ENCODE data around the gene ARHGAP6. TPM values are rescaled to one million over a fixed set of nuclear protein-coding genes. Genes with fewer than 3 reads are reported as not detected.

Gene ARHGAP6
- polyA plus RNA-seq, 3 donors, result 0.31 to 1.1 (median 0.40) TPM

GRCh38 chrX:11209798-11210414, 455.8 kb downstream of the ARHGAP6 start:
- no peaks in the 10 kb centered on the region for H3K4me1 ChIP-seq (ENCODE audit: control insufficient read depth in 1 of 2, insufficient read depth in 2 of 2, low read length in 2 of 2)
- H2AFZ ChIP-seq (ENCODE audit: insufficient read depth, low read depth, low read length, poor library complexity, severe bottlenecking), result no peak overlapping the region
- Mint-ChIP-seq H3K9me3 (peaks cover 0 to 12% (median 1%) of the 10 kb centered on the region in 7 donors), H3K4me3 (no peak overlapping the region), H3K27ac (no peak overlapping the region), H3K27me3 (ENCODE audit: low read depth in 3 of 3) (no peaks in the 10 kb centered on the region), H3K4me1 (no peaks in the 10 kb centered on the region), H3K36me3 (no peaks in the 10 kb centered on the region)
- peaks cover 0 to 7% of the 10 kb centered on the region in 2 donors for H3K9me3 ChIP-seq (replicated peaks in 1 of 2; ENCODE audit: control insufficient read depth in 1 of 2, insufficient read depth in 1 of 2, low read length in 2 of 2)
- intact Hi-C loops (cut with micrococcal nuclease), result no loop called here
- no peak overlapping the region for H3K9ac ChIP-seq (ENCODE audit: insufficient read depth, low read length, poor library complexity, severe bottlenecking)
- no peaks in the 10 kb centered on the region for H3K27me3 ChIP-seq (ENCODE audit: control insufficient read depth in 2 of 2, insufficient read depth in 2 of 2, low read length in 2 of 2)
- TF ChIP-seq, protein P1, sequence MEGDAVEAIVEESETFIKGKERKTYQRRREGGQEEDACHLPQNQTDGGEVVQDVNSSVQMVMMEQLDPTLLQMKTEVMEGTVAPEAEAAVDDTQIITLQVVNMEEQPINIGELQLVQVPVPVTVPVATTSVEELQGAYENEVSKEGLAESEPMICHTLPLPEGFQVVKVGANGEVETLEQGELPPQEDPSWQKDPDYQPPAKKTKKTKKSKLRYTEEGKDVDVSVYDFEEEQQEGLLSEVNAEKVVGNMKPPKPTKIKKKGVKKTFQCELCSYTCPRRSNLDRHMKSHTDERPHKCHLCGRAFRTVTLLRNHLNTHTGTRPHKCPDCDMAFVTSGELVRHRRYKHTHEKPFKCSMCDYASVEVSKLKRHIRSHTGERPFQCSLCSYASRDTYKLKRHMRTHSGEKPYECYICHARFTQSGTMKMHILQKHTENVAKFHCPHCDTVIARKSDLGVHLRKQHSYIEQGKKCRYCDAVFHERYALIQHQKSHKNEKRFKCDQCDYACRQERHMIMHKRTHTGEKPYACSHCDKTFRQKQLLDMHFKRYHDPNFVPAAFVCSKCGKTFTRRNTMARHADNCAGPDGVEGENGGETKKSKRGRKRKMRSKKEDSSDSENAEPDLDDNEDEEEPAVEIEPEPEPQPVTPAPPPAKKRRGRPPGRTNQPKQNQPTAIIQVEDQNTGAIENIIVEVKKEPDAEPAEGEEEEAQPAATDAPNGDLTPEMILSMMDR (IDR thresholded peaks at IDR 0.05), result no peak
- no peaks in the 10 kb centered on the region for H4K20me1 ChIP-seq (ENCODE audit: insufficient read depth, low read length)
- H3K4me2 ChIP-seq (replicated peaks; ENCODE audit: extremely low read depth, low read length, poor library complexity, severe bottlenecking), result no peak overlapping the region
- H3K4me3 ChIP-seq (replicated peaks in 1 of 3; ENCODE audit: low read depth in 2 of 3, low read length in 3 of 3), result no peak overlapping the region
- no peaks in the 10 kb centered on the region for H3K79me2 ChIP-seq (ENCODE audit: insufficient read depth, low read length)
- no CpG with 5 or more reads among the region's 2 CpGs for WGBS (ENCODE audit: insufficient coverage)
- H3K27ac ChIP-seq (ENCODE audit: low read depth in 1 of 2, low read length in 2 of 2), result no peak overlapping the region
- no peaks in the 10 kb centered on the region for H3K36me3 ChIP-seq (replicated peaks in 1 of 2; ENCODE audit: control insufficient read depth in 1 of 2, insufficient read depth in 2 of 2, low read length in 2 of 2)
- DNase-seq, result no peak

GRCh38 chrX:11206716-11207115, 459.0 kb downstream of the ARHGAP6 start:
- Histone ChIP-seq H3K27me3 (ENCODE audit: control insufficient read depth in 2 of 2, insufficient read depth in 2 of 2, low read length in 2 of 2) (no peaks in the 10 kb centered on the region), H4K20me1 (ENCODE audit: insufficient read depth, low read length) (no peaks in the 10 kb centered on the region), H3K9me3 (replicated peaks in 1 of 2; ENCODE audit: control insufficient read depth in 1 of 2, insufficient read depth in 1 of 2, low read length in 2 of 2) (no peaks in the 10 kb centered on the region), H2AFZ (ENCODE audit: insufficient read depth, low read depth, low read length, poor library complexity, severe bottlenecking) (no peak overlapping the region), H3K4me3 (replicated peaks in 1 of 3; ENCODE audit: low read depth in 2 of 3, low read length in 3 of 3) (no peak overlapping the region), H3K36me3 (replicated peaks in 1 of 2; ENCODE audit: control insufficient read depth in 1 of 2, insufficient read depth in 2 of 2, low read length in 2 of 2) (no peaks in the 10 kb centered on the region), H3K27ac (ENCODE audit: low read depth in 1 of 2, low read length in 2 of 2) (no peak overlapping the region), H3K4me2 (replicated peaks; ENCODE audit: extremely low read depth, low read length, poor library complexity, severe bottlenecking) (no peak overlapping the region), H3K9ac (ENCODE audit: insufficient read depth, low read length, poor library complexity, severe bottlenecking) (no peak overlapping the region), H3K4me1 (ENCODE audit: control insufficient read depth in 1 of 2, insufficient read depth in 2 of 2, low read length in 2 of 2) (no peaks in the 10 kb centered on the region), H3K79me2 (ENCODE audit: insufficient read depth, low read length) (no peaks in the 10 kb centered on the region)
- Mint-ChIP-seq H3K27me3 (ENCODE audit: low read depth in 3 of 3) (no peaks in the 10 kb centered on the region), H3K4me1 (no peaks in the 10 kb centered on the region), H3K9me3 (peaks cover 0 to 3% (median 1%) of the 10 kb centered on the region in 7 donors), H3K36me3 (no peaks in the 10 kb centered on the region), H3K4me3 (no peak overlapping the region), H3K27ac (no peak overlapping the region)
- TF ChIP-seq, protein P1 (IDR thresholded peaks at IDR 0.05), result no peak
- no peak for DNase-seq
- WGBS (ENCODE audit: insufficient coverage), result no CpG with 5 or more reads among the region's 1 CpG
- intact Hi-C loops (cut with micrococcal nuclease), result no loop called here
